A549 (cell line): ENCODE measurements around the gene IDUA.

Experiments
- BHLHE40 ChIP-seq: IDR thresholded peaks from 2 replicates; pipeline ENCODE4 v1.6.1; 2012; ENCODE audit warnings: low read depth, low read length, inconsistent platforms
- CTCF ChIP-seq: fragments of >200 bp; sonication (Bioruptor Twin); formaldehyde crosslinking; IDR thresholded peaks from 3 replicates; pipeline ENCODE4 v1.5.1; 2016
- GATA3 ChIP-seq: IDR thresholded peaks from 2 replicates; pipeline ENCODE4 v1.6.1; 2012; ENCODE audit warnings: borderline replicate concordance
- POLR2A ChIP-seq: IDR thresholded peaks from 2 replicates; pipeline ENCODE4 v1.6.1; 2012; ENCODE audit warnings: mild to moderate bottlenecking, low read length
- RAD21 ChIP-seq, 2 experiments: fragments of >200 bp in 1 of 2; sonication (Bioruptor Twin) in 1 of 2; formaldehyde crosslinking in 1 of 2; IDR thresholded peaks in 1 of 2; conservative IDR thresholded peaks in 1 of 2; 2 replicates in 1 of 2; 3 replicates in 1 of 2; pipeline ENCODE4 v1.6.1; 2012 to 2018; ENCODE audit warnings: inconsistent platforms in 1 of 2
- REST ChIP-seq: fragments of 200-600 bp; sonication (generic); IDR thresholded peaks from 2 replicates; pipeline ENCODE4 v1.6.1; 2016; ENCODE audit warnings: antibody characterized with exemption, mild to moderate bottlenecking, moderate library complexity
- RFX5 ChIP-seq: fragments of 450-650 bp; IDR thresholded peaks from 2 replicates; pipeline ENCODE4 v1.7.1; 2014; ENCODE audit warnings: antibody characterized with exemption, mild to moderate bottlenecking, moderate library complexity
- USF2 ChIP-seq: fragments of 450-650 bp; IDR thresholded peaks from 2 replicates; pipeline ENCODE4 v1.6.1; 2014; ENCODE audit warnings: antibody characterized with exemption

- TF ChIP-seq POLR2A: no peak
- no peak for TF ChIP-seq CTCF
- TF ChIP-seq REST: no peak
- no peak for TF ChIP-seq USF2
- TF ChIP-seq GATA3: no peak
- no peak for TF ChIP-seq RAD21 (conservative IDR thresholded peaks at IDR 0.05 in 1 of 2, IDR thresholded peaks at IDR 0.05 in 1 of 2)
- no peak for TF ChIP-seq BHLHE40
- no peak for TF ChIP-seq RFX5
These were observed 26.6 kb downstream of the IDUA start for GRCh38 chr4:1013225-1014073.
